Body of pancreas (tissue), 4 donors: ENCODE measurements around the gene RDH13.

ENCODE experiments used
- CTCF ChIP-seq, 7 experiments: fragments of 450-650 bp in 4 of 7; fragments of 200-600 bp in 3 of 7; sonication (generic) in 3 of 7; IDR thresholded peaks; one replicate each; pipeline ENCODE4 v1.5.1; 2016 to 2019; ENCODE audit warnings: antibody characterized with exemption in 7 of 7
- POLR2A ChIP-seq, 3 donors: fragments of 450-650 bp; IDR thresholded peaks; one replicate each; pipeline ENCODE4 v1.6.1; 2016; ENCODE audit warnings: antibody characterized with exemption in 3 of 3, mild to moderate bottlenecking in 2 of 3

GRCh38 chr19:55013596-55013995 lies 49.4 kb downstream of the RDH13 start:
- TF ChIP-seq CTCF (IDR thresholded peaks at IDR 0.05) (no peak), POLR2A (IDR thresholded peaks at IDR 0.05) (no peak)
